ENCODE data around the gene HSPA1A. TPM values are rescaled to one million over a fixed set of nuclear protein-coding genes. Genes with fewer than 3 reads are reported as not detected.
A peak's percentile ranks its signal among the peaks of the same experiment; 100 is the strongest.
"Not testable (repeated sequence)": the region's sequence is repeated elsewhere in the genome, so short reads cannot be mapped to it uniquely, and the experiment has no call there.

HSPA1A gene
- polyA plus RNA-seq, 3 donors, result 144 to 215 (median 200) TPM

DNA sequence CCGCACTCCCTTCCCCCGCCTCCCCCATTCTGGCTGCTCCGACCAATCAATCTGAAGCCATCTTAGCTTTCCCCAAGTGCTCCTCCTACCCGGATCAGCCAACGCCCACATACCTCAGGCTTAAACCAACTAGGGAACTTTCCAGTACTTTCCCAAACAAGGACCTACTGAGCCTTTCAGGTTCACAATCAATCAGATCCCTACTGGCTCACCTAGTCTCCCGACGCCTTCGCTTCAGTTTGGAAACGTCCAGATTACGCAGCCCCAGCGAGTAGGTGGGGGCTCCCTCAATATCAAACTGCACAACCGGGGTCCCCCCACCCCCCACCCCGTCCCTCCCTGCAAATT lies 692 bp upstream of the HSPA1A start:
- Histone ChIP-seq H3K36me3 (replicated peaks in 1 of 2; ENCODE audit: control insufficient read depth in 1 of 2, insufficient read depth in 2 of 2, low read length in 2 of 2) (peaks cover 11 to 21% of the 10 kb centered on the region in 2 donors), H3K9me3 (replicated peaks in 1 of 2; ENCODE audit: control insufficient read depth in 1 of 2, insufficient read depth in 1 of 2, low read length in 2 of 2) (no peaks in the 10 kb centered on the region), H4K20me1 (ENCODE audit: insufficient read depth, low read length) (no peaks in the 10 kb centered on the region), H3K4me2 (replicated peaks; ENCODE audit: extremely low read depth, low read length, poor library complexity, severe bottlenecking) (peak overlapping the region; percentile 95), H3K27ac (ENCODE audit: low read depth in 1 of 2, low read length in 2 of 2) (peak overlapping the region; percentile 60 to 78), H2AFZ (ENCODE audit: insufficient read depth, low read depth, low read length, poor library complexity, severe bottlenecking) (peak overlapping the region; percentile 81), H3K27me3 (ENCODE audit: control insufficient read depth in 2 of 2, insufficient read depth in 2 of 2, low read length in 2 of 2) (no peaks in the 10 kb centered on the region), H3K4me3 (replicated peaks in 1 of 3; ENCODE audit: low read depth in 2 of 3, low read length in 3 of 3) (peak overlapping the region; percentile 59 to 94 (median 82)), H3K4me1 (ENCODE audit: control insufficient read depth in 1 of 2, insufficient read depth in 2 of 2, low read length in 2 of 2) (peaks cover 35 to 48% of the 10 kb centered on the region in 2 donors), H3K9ac (ENCODE audit: insufficient read depth, low read length, poor library complexity, severe bottlenecking) (peak overlapping the region; percentile 66), H3K79me2 (ENCODE audit: insufficient read depth, low read length) (peaks cover 48% of the 10 kb centered on the region)
- Mint-ChIP-seq H3K36me3 (peaks cover 17 to 34% of the 10 kb centered on the region in 2 donors), H3K4me3 (peak overlapping the region; percentile 93 to 95), H3K27me3 (ENCODE audit: low read depth in 3 of 3) (peaks cover 0 to 4% (median 0%) of the 10 kb centered on the region in 3 donors), H3K27ac (peak overlapping the region; percentile 92 to 98 (median 94)), H3K9me3 (no peaks in the 10 kb centered on the region), H3K4me1 (peaks cover 42% of the 10 kb centered on the region)
- no peak for TF ChIP-seq CTCF (IDR thresholded peaks at IDR 0.05)
- 0% methylated on average over 10 of the region's 13 CpGs for WGBS (ENCODE audit: insufficient coverage)
- intact Hi-C loops (cut with micrococcal nuclease), result no loop called here
- DNase-seq, result peak; percentile 59 to 93 (median 74)

GRCh38 chr6:31817133-31817928 lies 2.0 kb downstream of the HSPA1A start:
- intact Hi-C loops (cut with micrococcal nuclease); H3K27me3 ChIP-seq (ENCODE audit: control insufficient read depth in 2 of 2, insufficient read depth in 2 of 2, low read length in 2 of 2); H3K9me3 ChIP-seq (replicated peaks in 1 of 2; ENCODE audit: control insufficient read depth in 1 of 2, insufficient read depth in 1 of 2, low read length in 2 of 2); H3K9me3 Mint-ChIP-seq; H3K27me3 Mint-ChIP-seq (ENCODE audit: low read depth in 3 of 3); H4K20me1 ChIP-seq (ENCODE audit: insufficient read depth, low read length); H3K36me3 ChIP-seq (replicated peaks in 1 of 2; ENCODE audit: control insufficient read depth in 1 of 2, insufficient read depth in 2 of 2, low read length in 2 of 2): not testable (repeated sequence)
- Mint-ChIP-seq H3K36me3 (peaks cover 0 to 12% of the 10 kb centered on the region in 2 donors), H3K27ac (peak overlapping the region; percentile 77 to 90 (median 87)), H3K4me3 (peak overlapping the region; percentile 82 to 92), H3K4me1 (peaks cover 61% of the 10 kb centered on the region)
- Histone ChIP-seq H3K4me2 (replicated peaks; ENCODE audit: extremely low read depth, low read length, poor library complexity, severe bottlenecking) (peak overlapping the region; percentile 76), H3K79me2 (ENCODE audit: insufficient read depth, low read length) (peaks cover 65% of the 10 kb centered on the region), H3K9ac (ENCODE audit: insufficient read depth, low read length, poor library complexity, severe bottlenecking) (peak overlapping the region; percentile 64), H3K4me3 (replicated peaks in 1 of 3; ENCODE audit: low read depth in 2 of 3, low read length in 3 of 3) (peak overlapping the region; percentile 61 to 89 (median 86)), H3K4me1 (ENCODE audit: control insufficient read depth in 1 of 2, insufficient read depth in 2 of 2, low read length in 2 of 2) (peaks cover 54 to 72% of the 10 kb centered on the region in 2 donors), H3K27ac (ENCODE audit: low read depth in 1 of 2, low read length in 2 of 2) (peak overlapping the region; percentile 66 to 77), H2AFZ (ENCODE audit: insufficient read depth, low read depth, low read length, poor library complexity, severe bottlenecking) (peak overlapping the region; percentile 48)
- 1% methylated on average over 8 of the region's 37 CpGs for WGBS (ENCODE audit: insufficient coverage)
- peak in 2 of 3 donors; percentile 44 to 50 for DNase-seq

DNA sequence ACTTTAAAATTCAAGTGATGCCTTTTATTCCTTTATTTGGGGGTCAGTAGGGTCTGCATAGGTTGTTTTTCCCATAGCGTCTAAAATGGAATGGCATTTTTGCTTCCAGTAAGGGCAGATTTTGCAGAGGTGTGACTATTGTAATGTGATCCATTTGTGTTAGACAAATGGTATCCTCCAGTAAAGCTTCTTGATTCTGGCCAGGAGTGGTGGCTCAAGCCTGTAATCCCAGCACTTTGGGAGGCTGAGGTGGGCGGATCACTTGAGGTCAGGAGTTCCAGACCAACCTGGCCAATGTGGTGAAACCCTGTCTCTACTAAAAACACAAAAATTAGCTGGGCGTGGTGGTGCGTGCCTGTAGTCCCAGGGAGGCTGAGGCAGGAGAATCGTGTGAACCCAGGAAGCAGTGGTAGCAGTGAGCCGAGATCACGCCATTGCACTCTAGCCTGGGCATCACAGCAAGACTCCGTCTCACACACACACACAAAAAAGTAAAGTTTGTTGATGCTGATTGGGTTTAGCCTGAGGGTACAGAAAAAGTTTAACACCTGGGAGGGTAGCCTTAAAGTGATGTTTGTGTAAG lies 2.7 kb downstream of the HSPA1A start:
- H3K27me3 ChIP-seq (ENCODE audit: control insufficient read depth in 2 of 2, insufficient read depth in 2 of 2, low read length in 2 of 2); H3K9me3 Mint-ChIP-seq; H3K27me3 Mint-ChIP-seq (ENCODE audit: low read depth in 3 of 3); H3K36me3 ChIP-seq (replicated peaks in 1 of 2; ENCODE audit: control insufficient read depth in 1 of 2, insufficient read depth in 2 of 2, low read length in 2 of 2); H4K20me1 ChIP-seq (ENCODE audit: insufficient read depth, low read length); intact Hi-C loops (cut with micrococcal nuclease); H3K9me3 ChIP-seq (replicated peaks in 1 of 2; ENCODE audit: control insufficient read depth in 1 of 2, insufficient read depth in 1 of 2, low read length in 2 of 2); DNase-seq; H3K36me3 Mint-ChIP-seq: not testable (repeated sequence)
- Histone ChIP-seq H3K79me2 (ENCODE audit: insufficient read depth, low read length) (peaks cover 60% of the 10 kb centered on the region), H3K4me3 (replicated peaks in 1 of 3; ENCODE audit: low read depth in 2 of 3, low read length in 3 of 3) (peak overlapping the region; percentile 61 to 89 (median 86)), H3K4me1 (ENCODE audit: control insufficient read depth in 1 of 2, insufficient read depth in 2 of 2, low read length in 2 of 2) (peaks cover 55 to 72% of the 10 kb centered on the region in 2 donors), H3K4me2 (replicated peaks; ENCODE audit: extremely low read depth, low read length, poor library complexity, severe bottlenecking) (peak overlapping the region; percentile 76), H3K27ac (ENCODE audit: low read depth in 1 of 2, low read length in 2 of 2) (peak overlapping the region; percentile 66 to 77), H3K9ac (ENCODE audit: insufficient read depth, low read length, poor library complexity, severe bottlenecking) (peak overlapping the region; percentile 64), H2AFZ (ENCODE audit: insufficient read depth, low read depth, low read length, poor library complexity, severe bottlenecking) (peak overlapping the region; percentile 48)
- Mint-ChIP-seq H3K4me1 (peaks cover 61% of the 10 kb centered on the region), H3K4me3 (peak overlapping the region; percentile 82 to 92), H3K27ac (peak overlapping the region; percentile 77 to 90 (median 87))
- WGBS (ENCODE audit: insufficient coverage), result 0% methylated on average over 1 of the region's 8 CpGs
